SK-N-SH treated with all-trans-retinoic acid at 6 μM for 48 hours (cell line): ENCODE results near the gene CTNNBL1.

ENCODE experiments used
- ARNTL ChIP-seq: fragments of 450-650 bp; formaldehyde crosslinking; IDR thresholded peaks from 2 replicates; pipeline ENCODE4 v1.5.0; 2020; ENCODE audit warnings: low read depth, mild to moderate bottlenecking, moderate library complexity, borderline replicate concordance
- CSDC2 ChIP-seq: fragments of 250-450 bp; sonication (Bioruptor Pico); IDR thresholded peaks from 2 replicates; pipeline ENCODE4 v1.5.0; 2020; ENCODE audit warnings: mild to moderate bottlenecking, moderate library complexity
- GLIS3 ChIP-seq: fragments of 250-450 bp; sonication (Bioruptor Pico); IDR thresholded peaks from 2 replicates; pipeline ENCODE4 v1.5.0; 2020; ENCODE audit warnings: mild to moderate bottlenecking, moderate library complexity
- OSR1 ChIP-seq: fragments of 250-450 bp; sonication (Bioruptor Pico); IDR thresholded peaks from 2 replicates; pipeline ENCODE4 v1.8.0; 2022; ENCODE audit warnings: moderate library complexity, mild to moderate bottlenecking, inconsistent platforms
- SNAI2 ChIP-seq: fragments of 250-450 bp; sonication (Bioruptor Pico); IDR thresholded peaks from 2 replicates; pipeline ENCODE4 v1.5.0; 2020; ENCODE audit warnings: mild to moderate bottlenecking, moderate library complexity
- TCF4 ChIP-seq: fragments of 250-450 bp; sonication (Bioruptor Pico); IDR thresholded peaks from 2 replicates; pipeline ENCODE4 v1.8.0; 2021; ENCODE audit warnings: mild to moderate bottlenecking, moderate library complexity, borderline replicate concordance
- TOX ChIP-seq: fragments of 250-450 bp; sonication (Bioruptor Pico); IDR thresholded peaks from 2 replicates; pipeline ENCODE4 v1.8.0; 2021; ENCODE audit warnings: mild to moderate bottlenecking, moderate library complexity, borderline replicate concordance
- TF ChIP-seq, protein P1 (sequence below): fragments of 250-450 bp; sonication (Bioruptor Pico); IDR thresholded peaks from 2 replicates; pipeline ENCODE4 v1.5.0; 2020; ENCODE audit warnings: mild to moderate bottlenecking, moderate library complexity

DNA sequence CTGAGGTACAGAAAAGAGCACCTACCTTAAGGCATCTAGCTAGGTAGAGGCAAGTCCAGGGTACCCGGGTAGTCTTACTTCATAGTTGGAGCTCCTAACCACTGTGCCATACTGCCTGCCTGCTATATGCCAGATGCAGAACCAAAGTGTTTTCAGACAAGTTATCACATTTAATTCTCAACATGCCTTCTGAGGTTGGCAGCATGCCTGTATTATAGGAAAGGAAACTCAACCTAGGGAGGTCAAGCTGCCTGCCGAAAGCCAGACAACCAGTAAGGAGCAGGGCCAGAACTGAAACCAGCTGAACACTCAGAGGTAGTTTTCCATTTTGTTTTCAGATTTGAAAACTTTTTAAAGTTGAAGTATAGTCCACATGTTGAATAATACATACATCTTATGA is 5.4 kb downstream of the CTNNBL1 start:
- TF ChIP-seq SNAI2, result no peak
- TF ChIP-seq OSR1 (CRISPR knock-in tag), result no peak
- no peak for TF ChIP-seq TOX (CRISPR knock-in tag)
- TF ChIP-seq ARNTL (CRISPR knock-in tag), result no peak
- TF ChIP-seq TCF4 (CRISPR knock-in tag), result no peak
- TF ChIP-seq CSDC2 (CRISPR knock-in tag), result no peak
- TF ChIP-seq, protein P1, sequence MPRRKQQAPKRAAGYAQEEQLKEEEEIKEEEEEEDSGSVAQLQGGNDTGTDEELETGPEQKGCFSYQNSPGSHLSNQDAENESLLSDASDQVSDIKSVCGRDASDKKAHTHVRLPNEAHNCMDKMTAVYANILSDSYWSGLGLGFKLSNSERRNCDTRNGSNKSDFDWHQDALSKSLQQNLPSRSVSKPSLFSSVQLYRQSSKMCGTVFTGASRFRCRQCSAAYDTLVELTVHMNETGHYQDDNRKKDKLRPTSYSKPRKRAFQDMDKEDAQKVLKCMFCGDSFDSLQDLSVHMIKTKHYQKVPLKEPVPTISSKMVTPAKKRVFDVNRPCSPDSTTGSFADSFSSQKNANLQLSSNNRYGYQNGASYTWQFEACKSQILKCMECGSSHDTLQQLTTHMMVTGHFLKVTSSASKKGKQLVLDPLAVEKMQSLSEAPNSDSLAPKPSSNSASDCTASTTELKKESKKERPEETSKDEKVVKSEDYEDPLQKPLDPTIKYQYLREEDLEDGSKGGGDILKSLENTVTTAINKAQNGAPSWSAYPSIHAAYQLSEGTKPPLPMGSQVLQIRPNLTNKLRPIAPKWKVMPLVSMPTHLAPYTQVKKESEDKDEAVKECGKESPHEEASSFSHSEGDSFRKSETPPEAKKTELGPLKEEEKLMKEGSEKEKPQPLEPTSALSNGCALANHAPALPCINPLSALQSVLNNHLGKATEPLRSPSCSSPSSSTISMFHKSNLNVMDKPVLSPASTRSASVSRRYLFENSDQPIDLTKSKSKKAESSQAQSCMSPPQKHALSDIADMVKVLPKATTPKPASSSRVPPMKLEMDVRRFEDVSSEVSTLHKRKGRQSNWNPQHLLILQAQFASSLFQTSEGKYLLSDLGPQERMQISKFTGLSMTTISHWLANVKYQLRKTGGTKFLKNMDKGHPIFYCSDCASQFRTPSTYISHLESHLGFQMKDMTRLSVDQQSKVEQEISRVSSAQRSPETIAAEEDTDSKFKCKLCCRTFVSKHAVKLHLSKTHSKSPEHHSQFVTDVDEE (CRISPR knock-in tag), result no peak
- TF ChIP-seq GLIS3 (CRISPR knock-in tag), result no peak
